Activated CD4-positive, alpha-beta T cell treated with anti-CD3 and anti-CD28 coated beads for 48 hours (primary cell): ENCODE results near the gene SNN.

Experiments used
- DNase-seq: peaks from one replicate; pipeline ENCODE4 v3.0.0-alpha.2; 2020

The SNN gene

DNA sequence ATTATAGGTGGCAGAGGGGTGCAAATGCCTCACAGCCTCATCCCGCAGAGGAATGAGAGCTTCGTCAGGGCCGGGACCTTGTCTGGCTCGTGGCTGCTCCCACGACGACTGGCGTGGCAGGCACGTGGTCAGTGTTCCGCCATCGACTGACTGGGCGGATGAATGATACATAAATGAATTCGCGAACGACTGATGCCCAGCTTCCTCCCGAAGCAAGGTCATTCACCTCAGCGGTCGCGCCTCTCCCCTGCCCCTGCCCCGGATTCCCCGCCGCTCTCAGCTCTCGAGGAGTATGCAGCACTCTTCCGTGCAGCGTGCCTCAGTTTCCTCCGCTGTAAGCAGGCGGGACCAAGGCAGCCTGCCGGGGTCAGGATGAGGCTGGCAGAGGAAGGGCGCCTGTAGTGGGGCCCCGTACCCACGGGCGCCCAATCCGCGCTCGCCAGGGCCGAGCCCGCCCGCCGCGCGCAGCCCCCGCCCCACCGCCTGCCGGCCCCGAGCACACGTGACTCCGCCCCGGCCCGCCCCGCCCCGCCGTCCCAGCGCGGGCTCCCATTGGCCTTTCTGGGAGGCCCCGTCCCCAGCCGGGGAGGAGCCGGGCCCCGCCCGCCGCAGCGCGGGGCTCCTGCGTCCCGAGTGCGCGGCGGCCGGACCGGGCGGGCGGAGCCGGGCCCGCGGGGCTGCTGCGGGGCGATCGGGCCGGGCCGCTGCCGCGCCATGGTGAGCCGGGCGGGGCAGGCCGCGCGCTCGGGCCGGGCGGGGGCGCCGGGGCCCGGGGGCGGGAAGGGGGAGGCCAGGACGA, at the start of gene SNN:
Gene SNN, plus strand, starts transcription at position 632 of the 799 bp plus-strand sequence. CDS start 7,605 bp downstream, outside the sequence.
- DNase-seq: peak; percentile 89

DNA sequence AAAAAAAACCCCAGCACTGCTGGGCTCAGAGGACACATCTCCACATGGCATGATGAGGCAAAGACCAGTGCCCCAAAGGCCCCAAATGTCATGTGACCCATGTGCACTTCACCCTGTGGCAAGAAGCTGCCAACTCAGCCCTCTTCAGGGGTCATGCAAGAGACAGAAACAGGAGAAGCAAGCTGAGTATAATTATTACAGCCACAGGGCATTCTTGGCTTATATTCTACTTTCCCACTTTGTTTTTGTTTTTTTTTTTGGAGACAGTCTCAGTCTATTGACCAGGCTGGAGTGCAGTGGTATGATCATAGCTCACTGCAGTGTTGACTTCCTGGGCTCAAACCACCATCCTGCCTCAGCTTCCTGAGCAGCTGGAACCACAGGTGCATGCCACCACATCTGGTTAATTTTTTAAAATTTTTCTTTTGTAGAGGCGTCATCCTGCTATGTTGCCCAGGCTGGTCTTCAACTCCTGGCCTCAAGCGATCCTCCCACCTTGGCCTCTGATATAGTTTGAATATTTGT, 48.9 kb upstream of the SNN start:
- peak; percentile 33 for DNase-seq

GRCh38 chr16:11620243-11621003, 47.8 kb upstream of the SNN start:
- no peak for DNase-seq

- DNase-seq: peak; percentile 11
Observed at GRCh38 chr16:11621539-11621919, 46.7 kb upstream of the SNN start.

DNA sequence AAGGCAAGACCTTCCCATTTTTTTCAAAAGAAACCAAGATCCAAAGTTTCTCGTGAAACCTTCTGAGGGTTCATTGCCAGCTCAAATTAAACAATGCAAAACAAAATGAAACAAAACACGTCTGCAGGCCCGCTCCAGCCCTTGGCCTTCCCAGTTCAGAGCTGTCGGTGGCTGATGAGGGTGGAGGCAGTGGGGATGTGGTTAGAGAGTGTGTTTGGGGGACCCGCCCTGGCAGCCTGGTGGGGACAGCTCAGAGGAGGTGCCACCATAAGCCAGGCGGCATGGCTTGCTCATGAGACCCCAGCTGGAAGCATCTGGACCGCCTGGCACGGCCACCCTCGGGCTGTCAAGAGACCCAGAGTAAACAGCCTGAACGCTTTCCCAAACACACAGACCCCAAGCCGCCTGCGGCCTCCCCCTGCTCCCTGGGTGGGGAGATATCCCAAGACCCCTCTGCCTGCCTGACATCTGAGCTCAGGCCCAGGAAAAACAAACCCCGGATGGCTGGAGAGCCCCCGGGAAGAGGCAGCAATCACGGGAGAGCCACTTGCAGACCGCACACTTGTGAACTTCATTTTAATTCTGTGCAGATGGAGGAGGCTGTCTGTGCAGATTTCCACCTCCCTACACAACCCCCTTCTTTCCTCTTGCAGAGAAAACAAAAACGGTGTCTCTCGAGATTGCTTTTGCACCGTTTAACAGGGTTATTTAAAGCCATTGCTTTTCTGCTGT, 46.2 kb upstream of the SNN start:
- peak; percentile 45 for DNase-seq

- DNase-seq: no peak
Observed at GRCh38 chr16:11624205-11624604, 44.0 kb upstream of the SNN start.

- no peak for DNase-seq
Observed at GRCh38 chr16:11624636-11625607, 43.3 kb upstream of the SNN start.

- DNase-seq: no peak
Observed at GRCh38 chr16:11625769-11626168, 42.5 kb upstream of the SNN start.

DNA sequence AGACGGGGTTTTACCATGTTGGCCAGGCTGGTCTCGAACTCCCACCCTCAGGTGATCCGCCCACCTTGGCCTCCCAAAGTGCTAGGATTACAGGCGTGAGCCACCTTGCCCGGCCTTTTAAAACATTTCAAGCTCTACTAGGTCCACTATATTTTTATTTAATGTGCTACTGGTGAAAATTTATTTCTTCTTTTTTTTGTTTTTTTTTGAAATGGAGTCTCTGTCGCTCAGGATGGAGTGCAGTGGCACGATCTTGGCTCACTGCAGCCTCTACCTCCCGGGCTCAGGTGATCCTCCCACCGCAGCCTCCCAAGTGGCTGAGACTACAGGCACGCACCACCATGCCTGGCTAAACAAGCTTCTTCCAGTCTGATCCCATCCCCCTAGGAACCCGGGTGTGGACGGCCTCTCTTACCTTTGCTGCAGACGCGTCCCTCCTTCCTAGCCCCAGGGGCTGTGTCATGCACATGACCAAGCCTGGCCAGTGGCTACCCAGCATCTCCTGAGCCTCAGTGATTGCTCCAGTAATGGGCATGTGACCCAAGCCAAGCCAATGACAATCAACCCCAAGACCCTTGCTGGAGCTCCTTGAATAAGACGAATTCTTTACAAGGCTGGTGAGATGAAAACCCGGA, 41.5 kb upstream of the SNN start:
- DNase-seq: no peak

DNA sequence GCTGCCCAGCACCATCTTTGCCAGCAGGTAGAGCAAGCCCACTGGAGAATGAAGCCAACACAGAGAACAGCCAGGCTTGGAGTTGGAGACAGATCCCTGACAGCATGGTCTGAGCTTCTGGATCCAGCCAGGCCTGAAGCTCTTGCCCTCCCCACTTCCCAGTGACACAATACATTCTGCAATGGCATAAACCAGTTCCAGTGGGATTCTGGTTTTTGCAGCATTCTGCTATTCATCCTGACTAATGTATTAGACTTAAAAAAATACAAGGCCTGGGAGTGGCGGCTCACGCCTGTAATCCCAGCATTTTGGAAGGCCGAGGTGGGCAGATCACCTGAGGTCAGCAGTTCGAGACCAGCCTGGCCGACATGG, 41.0 kb upstream of the SNN start:
- DNase-seq: no peak

GRCh38 chr16:11627822-11628457, 40.3 kb upstream of the SNN start:
- DNase-seq: peak; percentile 35

GRCh38 chr16:11629071-11630030, 38.9 kb upstream of the SNN start:
- no peak for DNase-seq

- DNase-seq: no peak
Observed at GRCh38 chr16:11630046-11630767, 38.0 kb upstream of the SNN start.

GRCh38 chr16:11630768-11631056, 37.5 kb upstream of the SNN start:
- DNase-seq: no peak

- DNase-seq: no peak
Observed at GRCh38 chr16:11631214-11631613, 37.0 kb upstream of the SNN start.

GRCh38 chr16:11632455-11632939, 35.8 kb upstream of the SNN start:
- no peak for DNase-seq

- DNase-seq: no peak
Observed at GRCh38 chr16:11633113-11633512, 35.1 kb upstream of the SNN start.

- no peak for DNase-seq
Observed at GRCh38 chr16:11634312-11634711, 33.9 kb upstream of the SNN start.

DNA sequence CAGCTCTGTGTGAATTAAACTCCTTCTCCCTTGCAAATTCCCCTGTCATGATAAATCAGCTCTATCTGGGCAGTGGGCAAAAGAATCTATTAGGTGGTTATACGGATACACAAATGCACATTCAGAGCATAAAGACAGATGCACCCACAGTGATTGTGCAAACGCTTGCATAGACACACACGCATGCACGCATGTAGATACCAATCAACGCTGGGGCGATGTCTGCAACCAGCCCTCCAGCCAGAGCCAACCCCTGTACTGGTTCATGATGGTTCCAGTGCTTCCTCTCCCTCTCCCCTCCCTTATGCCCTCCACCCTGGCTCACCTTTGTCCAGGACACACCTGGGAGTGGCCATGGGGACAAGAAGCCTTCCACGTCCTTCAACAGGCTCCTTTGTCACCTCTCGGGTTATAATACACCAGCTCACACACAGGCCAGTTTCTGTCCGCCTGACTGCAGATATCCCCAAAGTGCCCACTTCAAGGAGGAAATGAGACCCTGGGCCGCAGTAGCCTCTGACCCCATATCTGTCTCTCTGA, 33.1 kb upstream of the SNN start:
- DNase-seq: no peak
